NCI-H2107 treated with DMSO at 0.1 percent for 48 hours (cell line): Measurements from ENCODE around the gene DNAJC5G.
"Not testable (repeated sequence)": the region's sequence is repeated elsewhere in the genome, so short reads cannot be mapped to it uniquely, and the experiment has no call there.

Experiments used
- DNase-seq: peaks from one replicate; lab custom pipeline; 2025; ENCODE audit not compliant: unreplicated experiment; lab: John Stamatoyannopoulos, UW

Gene DNAJC5G

GRCh38 chr2:27250652-27251379 is 24.4 kb upstream of the DNAJC5G start:
- no peak for DNase-seq

GRCh38 chr2:27251766-27252165 is 23.5 kb upstream of the DNAJC5G start:
- no peak for DNase-seq

GRCh38 chr2:27255187-27255586 is 20.0 kb upstream of the DNAJC5G start:
- DNase-seq = no peak

- DNase-seq = no peak
Measured at GRCh38 chr2:27255660-27256059, 19.6 kb upstream of the DNAJC5G start.

GRCh38 chr2:27256855-27257454 is 18.3 kb upstream of the DNAJC5G start:
- no peak for DNase-seq

- DNase-seq = no peak
Measured at GRCh38 chr2:27258051-27258450, 17.2 kb upstream of the DNAJC5G start.

- DNase-seq = no peak
Measured at GRCh38 chr2:27261241-27261925, 13.8 kb upstream of the DNAJC5G start.

GRCh38 chr2:27261926-27262298 is 13.3 kb upstream of the DNAJC5G start:
- no peak for DNase-seq

- DNase-seq = no peak
Measured at GRCh38 chr2:27262379-27263286, 12.6 kb upstream of the DNAJC5G start, which contains the start of gene SLC30A3. TSS of gene SLC30A3 (minus strand) at chr2:27263047. CDS start at chr2:27262906, 141 bp downstream.

- no peak for DNase-seq
Measured at GRCh38 chr2:27263287-27264252, 11.7 kb upstream of the DNAJC5G start.

- no peak for DNase-seq
Measured at GRCh38 chr2:27264253-27264752, 10.9 kb upstream of the DNAJC5G start.

- peak; percentile 56 for DNase-seq
Measured at GRCh38 chr2:27264753-27265535, 10.3 kb upstream of the DNAJC5G start.

GRCh38 chr2:27265536-27265870 is 9.7 kb upstream of the DNAJC5G start:
- no peak for DNase-seq

- DNase-seq = not testable (repeated sequence)
Measured at GRCh38 chr2:27268296-27268695, 6.9 kb upstream of the DNAJC5G start.

- DNase-seq = no peak
Measured at GRCh38 chr2:27270131-27270530, 5.1 kb upstream of the DNAJC5G start.

- no peak for DNase-seq
Measured at GRCh38 chr2:27270670-27271069, 4.6 kb upstream of the DNAJC5G start.

- no peak for DNase-seq
Measured at GRCh38 chr2:27271631-27272340, 3.4 kb upstream of the DNAJC5G start.
